Smooth muscle cell (in vitro differentiated cells): ENCODE results near the gene PLAA. TPM values are rescaled to one million over a fixed set of nuclear protein-coding genes. Genes with fewer than 3 reads are reported as not detected.

ENCODE experiments used
- DNase-seq: peaks from one replicate; lab custom pipeline; 2025; ENCODE audit not compliant: unreplicated experiment; lab: John Stamatoyannopoulos, UW
- H2AFZ ChIP-seq: fragments of 200-600 bp; sonication (generic); 2 replicates; pipeline ENCODE4 v1.6.0; 2016; ENCODE audit warnings: antibody characterized with exemption, low read depth, mild to moderate bottlenecking
- H3F3A ChIP-seq: fragments of 200-600 bp; sonication (generic); 2 replicates; pipeline ENCODE4 v1.6.0; 2017; ENCODE audit warnings: antibody characterized with exemption, low read depth
- H3K27ac ChIP-seq: fragments of 200-600 bp; sonication (generic); 2 replicates; pipeline ENCODE4 v1.5.1; 2016; ENCODE audit warnings: low read depth, mild to moderate bottlenecking
- H3K27me3 ChIP-seq: fragments of 200-600 bp; sonication (generic); 2 replicates; pipeline ENCODE4 v1.6.1; 2016; ENCODE audit warnings: low read depth, mild to moderate bottlenecking
- H3K36me3 ChIP-seq: fragments of 200-600 bp; sonication (generic); 2 replicates; pipeline ENCODE4 v1.5.1; 2016; ENCODE audit warnings: low read depth
- H3K4me1 ChIP-seq: fragments of 200-600 bp; sonication (generic); 2 replicates; pipeline ENCODE4 v1.5.1; 2016; ENCODE audit warnings: low read depth
- H3K4me2 ChIP-seq: fragments of 200-600 bp; sonication (generic); 2 replicates; pipeline ENCODE4 v1.6.0; 2016; ENCODE audit warnings: mild to moderate bottlenecking
- H3K4me3 ChIP-seq: fragments of 200-600 bp; sonication (generic); 2 replicates; pipeline ENCODE4 v1.5.1; 2016; ENCODE audit warnings: mild to moderate bottlenecking
- H3K79me2 ChIP-seq: fragments of 200-600 bp; sonication (generic); 2 replicates; pipeline ENCODE4 v1.6.0; 2016; ENCODE audit warnings: low read depth, mild to moderate bottlenecking
- H3K9ac ChIP-seq: fragments of 200-600 bp; sonication (generic); 2 replicates; pipeline ENCODE4 v1.6.0; 2016; ENCODE audit warnings: low read depth
- H3K9me3 ChIP-seq: fragments of 200-600 bp; sonication (generic); replicated peaks from 2 replicates; pipeline ENCODE4 v1.5.1; 2016; ENCODE audit warnings: low read depth
- H4K20me1 ChIP-seq: fragments of 200-600 bp; sonication (generic); 2 replicates; pipeline ENCODE4 v1.6.0; 2016; ENCODE audit warnings: low read depth
- CTCF ChIP-seq: fragments of 200-600 bp; sonication (generic); IDR thresholded peaks from 2 replicates; pipeline ENCODE4 v1.5.1; 2017; ENCODE audit warnings: borderline replicate concordance, mild to moderate bottlenecking, antibody characterized with exemption; ENCODE audit not compliant: insufficient read depth, poor library complexity, severe bottlenecking
- WGBS: methylation state at CpG from one replicate; pipeline ENCODE4 v1.1.7; 2016; ENCODE audit warnings: low lambda C conversion rate; 5-methylcytosine and 5-hydroxymethylcytosine counted together
- polyA plus RNA-seq: library from polyadenylated mRNA; unstranded; fragments of >200 nt; fragmentation: Nextera tagmentation; extraction: Ambion mirVana; gene quantifications from 2 replicates; pipeline ENCODE4 v1.2.1, GENCODE V29; 2016
- total RNA-seq: library from RNA; depleted of rRNA; stranded (reverse); fragments of >200 nt; gene quantifications from 2 replicates; pipeline ENCODE4 v1.2.3, GENCODE V29; 2014

The PLAA gene
- total and polyA plus RNA-seq, 2 experiments from 2014 or later, result 30.3 to 32.3 TPM

DNA sequence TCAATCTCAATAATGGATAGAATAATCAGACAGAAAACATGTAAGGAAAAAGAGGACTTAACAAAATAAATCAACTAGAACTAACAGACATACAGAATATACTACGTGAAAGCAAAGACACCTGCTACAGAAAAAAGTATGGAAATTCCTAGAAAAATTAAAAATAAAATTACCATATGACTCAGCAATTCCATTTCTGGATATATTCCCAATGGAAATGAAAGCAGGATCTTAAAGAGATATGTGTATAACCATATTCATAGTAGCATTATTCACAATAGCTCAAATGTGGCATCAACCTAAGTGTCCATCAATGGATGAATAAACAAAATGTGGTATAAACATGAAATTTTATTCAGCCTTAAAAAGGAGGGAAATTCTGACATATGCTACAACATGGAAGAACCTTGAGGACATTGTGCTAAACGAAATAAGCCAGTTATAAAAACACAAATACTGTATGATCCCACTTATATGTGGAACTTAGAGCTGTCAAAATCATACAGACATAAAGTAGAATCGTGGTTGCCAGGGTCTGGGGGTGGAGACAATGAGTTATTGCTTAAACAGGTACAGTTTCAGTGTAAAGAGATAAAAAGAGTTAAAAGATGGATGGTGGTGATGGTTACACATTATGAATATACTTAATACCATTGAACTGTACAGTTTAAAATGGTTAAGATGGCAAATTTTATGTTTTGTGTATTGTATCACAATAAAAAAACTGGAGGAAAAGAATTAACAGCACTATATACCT is 6.9 kb downstream of the PLAA start:
- no peaks in the 10 kb centered on the region for H3K9me3 ChIP-seq
- no peak overlapping the region for H2AFZ ChIP-seq
- 94% methylated on average over 3 of the region's 3 CpGs for WGBS
- no peak overlapping the region for H3K27ac ChIP-seq
- peaks cover 61% of the 10 kb centered on the region for H4K20me1 ChIP-seq
- H3K4me2 ChIP-seq, result no peak overlapping the region
- DNase-seq, result no peak
- H3K27me3 ChIP-seq, result no peaks in the 10 kb centered on the region
- H3K79me2 ChIP-seq, result peaks cover 99% of the 10 kb centered on the region
- H3K36me3 ChIP-seq, result no peaks in the 10 kb centered on the region
- TF ChIP-seq CTCF, result no peak
- H3K9ac ChIP-seq, result no peak overlapping the region
- peaks cover 12% of the 10 kb centered on the region for H3K4me1 ChIP-seq
- no peak overlapping the region for H3K4me3 ChIP-seq
- no peaks in the 10 kb centered on the region for H3F3A ChIP-seq

DNA sequence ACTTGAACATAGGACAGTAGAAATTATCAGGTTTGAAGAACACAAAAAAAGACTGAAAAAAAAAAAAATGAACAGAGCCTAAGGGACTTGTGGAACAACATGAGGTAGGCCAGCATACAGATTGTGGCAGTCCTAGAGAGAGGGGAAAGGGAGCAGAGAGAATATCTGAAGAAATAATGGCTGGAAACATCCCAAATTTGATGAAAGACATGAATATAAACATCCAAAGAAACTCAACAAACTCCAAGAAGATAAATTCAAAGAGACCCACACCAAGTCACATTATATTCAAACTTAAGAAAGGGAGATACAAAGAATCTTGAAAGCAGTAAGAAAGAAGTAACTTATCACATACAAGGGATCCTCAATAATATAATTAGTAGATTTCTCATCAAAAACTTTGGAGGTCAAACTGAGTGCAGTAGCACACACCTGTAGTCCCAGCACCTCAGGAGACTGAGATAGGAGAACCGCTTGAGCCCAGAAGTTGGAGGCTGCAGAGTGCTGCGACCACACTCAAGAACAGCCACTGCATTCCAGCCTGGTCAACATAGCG is 9.1 kb downstream of the PLAA start:
- no peaks in the 10 kb centered on the region for H3F3A ChIP-seq
- no peak for DNase-seq
- no peaks in the 10 kb centered on the region for H3K9me3 ChIP-seq
- whole genome bisulfite sequencing, result 100% methylated on average over 3 of the region's 3 CpGs
- no peak overlapping the region for H3K4me2 ChIP-seq
- H3K9ac ChIP-seq, result no peak overlapping the region
- no peaks in the 10 kb centered on the region for H3K36me3 ChIP-seq
- H3K79me2 ChIP-seq, result peaks cover 90% of the 10 kb centered on the region
- H3K27me3 ChIP-seq, result no peaks in the 10 kb centered on the region
- H3K4me1 ChIP-seq, result peaks cover 6% of the 10 kb centered on the region
- no peak for TF ChIP-seq CTCF
- H4K20me1 ChIP-seq, result peaks cover 54% of the 10 kb centered on the region
- no peak overlapping the region for H3K4me3 ChIP-seq
- no peak overlapping the region for H2AFZ ChIP-seq
- H3K27ac ChIP-seq, result no peak overlapping the region

GRCh38 chr9:26935847-26936246 is 11.2 kb downstream of the PLAA start:
- H3K4me3 ChIP-seq, result no peak overlapping the region
- H4K20me1 ChIP-seq, result peaks cover 54% of the 10 kb centered on the region
- H3K9me3 ChIP-seq, result no peaks in the 10 kb centered on the region
- H2AFZ ChIP-seq, result no peak overlapping the region
- H3F3A ChIP-seq, result no peaks in the 10 kb centered on the region
- no peaks in the 10 kb centered on the region for H3K27me3 ChIP-seq
- H3K4me1 ChIP-seq, result peaks cover 6% of the 10 kb centered on the region
- no peak overlapping the region for H3K9ac ChIP-seq
- DNase-seq, result no peak
- peaks cover 87% of the 10 kb centered on the region for H3K79me2 ChIP-seq
- peak overlapping the region; percentile 23 for H3K4me2 ChIP-seq
- peak overlapping the region; percentile 45 for H3K27ac ChIP-seq
- TF ChIP-seq CTCF, result no peak
- H3K36me3 ChIP-seq, result no peaks in the 10 kb centered on the region
